Testis (tissue), 3 donors: ENCODE results near the gene DTNA. TPM values are rescaled to one million over a fixed set of nuclear protein-coding genes. Genes with fewer than 3 reads are reported as not detected.

Experiments
- DNase-seq: peaks from one replicate; pipeline ENCODE4 v3.0.0-alpha.2; 2019
- H3K27ac ChIP-seq, 2 donors: fragments of 200-600 bp; sonication (generic); one replicate each; pipeline ENCODE4 v1.5.1; 2019
- H3K27me3 ChIP-seq: fragments of 200-600 bp; sonication (generic); one replicate; pipeline ENCODE4 v1.5.1; 2019
- H3K36me3 ChIP-seq: fragments of 200-600 bp; sonication (generic); one replicate; pipeline ENCODE4 v1.5.1; 2017; ENCODE audit warnings: low read depth; ENCODE audit errors: missing control alignments
- H3K4me1 ChIP-seq: fragments of 200-600 bp; sonication (generic); one replicate; pipeline ENCODE4 v1.5.1; 2019
- H3K4me3 ChIP-seq, 2 donors: fragments of 200-600 bp; sonication (generic); one replicate each; pipeline ENCODE4 v1.5.1; 2017 to 2019
- H3K9me3 ChIP-seq: fragments of 200-600 bp; sonication (generic); one replicate; pipeline ENCODE4 v1.5.1; 2017
- CTCF ChIP-seq, 3 experiments: fragments of 450-650 bp in 2 of 3; fragments of 200-600 bp in 1 of 3; sonication (generic) in 1 of 3; IDR thresholded peaks; one replicate each; pipeline ENCODE4 v1.5.1; 2016 to 2019; ENCODE audit warnings: antibody characterized with exemption in 3 of 3, mild to moderate bottlenecking in 2 of 3, moderate library complexity in 1 of 3
- POLR2A ChIP-seq: fragments of 450-650 bp; IDR thresholded peaks from one replicate; pipeline ENCODE4 v1.6.1; 2017; ENCODE audit warnings: antibody characterized with exemption, mild to moderate bottlenecking, moderate library complexity
- WGBS, 2 donors: methylation state at CpG; one replicate each; pipeline ENCODE4 v1.1.5; 2018; 5-methylcytosine and 5-hydroxymethylcytosine counted together
- intact Hi-C: fragments of 100-400 bp; cut with DNase I; formaldehyde crosslinking; loops from one replicate; pipeline ENCODE4 v1.15.1; 2023; ENCODE audit warnings: low total_unique reads
- polyA plus RNA-seq: library from polyadenylated mRNA; stranded (reverse); fragments of 350-450 nt; fragmentation: Illumina TruSeq; extraction: RNeasy Lipid Tissue Mini Kit (QIAGEN cat#74804); gene quantifications from one replicate; pipeline ENCODE4 v1.2.3, GENCODE V29; 2014; ENCODE audit warnings: low read depth, low replicate concordance; ENCODE audit not compliant: insufficient read depth
- total RNA-seq, 2 donors: library from RNA; depleted of rRNA; stranded (reverse); fragments of >200 nt; gene quantifications; one replicate each; pipeline ENCODE4 v1.2.3, GENCODE V29; 2016

The DTNA gene
- total and polyA plus RNA-seq, 3 donors from 2014 or later: 18.9 to 96.0 (median 69.1) TPM

GRCh38 chr18:34837769-34838272, 127.7 kb downstream of the DTNA start:
- Histone ChIP-seq H3K27ac (no peak overlapping the region), H3K27me3 (no peaks in the 10 kb centered on the region), H3K36me3 (no peaks in the 10 kb centered on the region), H3K9me3 (no peaks in the 10 kb centered on the region), H3K4me1 (peaks cover 3% of the 10 kb centered on the region), H3K4me3 (no peak overlapping the region)
- 36 to 39% methylated on average over 3 of the region's 3 CpGs for WGBS, 2 donors
- TF ChIP-seq POLR2A (no peak), CTCF (IDR thresholded peaks at IDR 0.05) (no peak)
- peak; percentile 36 for DNase-seq
- intact Hi-C loops: no loop called here

GRCh38 chr18:34838669-34839068, 128.6 kb downstream of the DTNA start:
- WGBS, 2 donors: 86 to 87% methylated on average over 5 of the region's 5 CpGs
- no peak for DNase-seq
- Histone ChIP-seq H3K4me3 (no peak overlapping the region), H3K27me3 (no peaks in the 10 kb centered on the region), H3K9me3 (no peaks in the 10 kb centered on the region), H3K4me1 (peaks cover 3% of the 10 kb centered on the region), H3K36me3 (no peaks in the 10 kb centered on the region), H3K27ac (no peak overlapping the region)
- intact Hi-C loops: no loop called here
- TF ChIP-seq CTCF (IDR thresholded peaks at IDR 0.05) (no peak), POLR2A (no peak)

DNA sequence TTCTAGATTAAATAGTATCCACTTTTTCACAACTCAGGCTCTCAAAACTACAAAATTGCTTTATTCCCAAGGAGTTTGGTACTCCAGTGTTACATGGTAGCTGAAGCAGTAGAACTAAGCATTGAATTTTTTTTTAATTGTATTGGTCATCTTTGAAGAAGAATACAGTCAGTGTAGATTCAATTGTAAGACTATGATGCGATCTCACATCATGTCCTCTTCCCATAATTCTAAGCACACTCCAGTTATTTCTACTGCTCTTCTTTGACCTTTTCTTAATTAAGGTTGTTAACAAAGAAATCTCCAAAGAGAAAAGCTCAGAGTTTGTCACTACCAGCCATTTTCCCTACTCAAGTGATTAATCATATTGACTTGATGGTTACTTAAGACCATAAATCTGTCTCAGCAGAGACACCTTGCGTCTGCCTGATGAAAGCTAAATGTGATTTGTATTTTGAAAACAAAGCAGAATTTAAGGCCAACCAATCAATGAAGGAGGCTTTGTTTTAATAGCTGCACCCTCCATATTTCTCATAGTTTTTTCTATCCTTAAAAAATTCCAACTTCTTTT, 130.2 kb downstream of the DTNA start:
- Histone ChIP-seq H3K4me1 (peaks cover 3% of the 10 kb centered on the region), H3K9me3 (no peaks in the 10 kb centered on the region), H3K4me3 (no peak overlapping the region), H3K36me3 (no peaks in the 10 kb centered on the region), H3K27ac (no peak overlapping the region), H3K27me3 (no peaks in the 10 kb centered on the region)
- intact Hi-C loops: no loop called here
- no peak for DNase-seq
- TF ChIP-seq POLR2A (no peak), CTCF (IDR thresholded peaks at IDR 0.05) (no peak)
- WGBS, 2 donors: 95 to 96% methylated on average over 2 of the region's 2 CpGs

- Histone ChIP-seq H3K27ac (no peak overlapping the region), H3K9me3 (no peaks in the 10 kb centered on the region), H3K36me3 (no peaks in the 10 kb centered on the region), H3K27me3 (no peaks in the 10 kb centered on the region), H3K4me1 (peaks cover 3% of the 10 kb centered on the region), H3K4me3 (no peak overlapping the region)
- TF ChIP-seq POLR2A: no peak
- no peak for TF ChIP-seq CTCF (IDR thresholded peaks at IDR 0.05)
- intact Hi-C loops: no loop called here
- DNase-seq: no peak
Measured at GRCh38 chr18:34841891-34842290, 131.8 kb downstream of the DTNA start.

DNA sequence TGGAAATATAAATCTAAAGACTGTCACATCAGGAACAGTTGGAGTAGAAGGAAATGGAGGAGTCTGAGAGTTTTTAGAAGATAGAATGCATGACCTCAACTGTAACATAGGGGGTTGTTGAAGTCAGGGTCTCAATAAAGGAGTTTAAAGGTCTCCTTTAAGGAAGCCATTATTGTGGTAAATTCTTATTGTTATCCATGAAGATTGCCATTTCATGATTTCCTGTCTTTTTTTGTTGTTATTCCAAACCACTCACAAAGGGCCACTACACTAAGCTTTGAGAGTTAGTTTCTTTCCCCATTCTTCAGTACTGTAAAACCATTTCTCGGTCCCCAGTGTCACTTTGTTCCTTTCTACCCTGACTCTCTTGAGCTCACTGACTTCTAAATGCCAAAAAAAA, 134.0 kb downstream of the DTNA start:
- Histone ChIP-seq H3K9me3 (no peaks in the 10 kb centered on the region), H3K27ac (no peak overlapping the region), H3K4me1 (no peaks in the 10 kb centered on the region), H3K27me3 (no peaks in the 10 kb centered on the region), H3K36me3 (no peaks in the 10 kb centered on the region), H3K4me3 (no peak overlapping the region)
- intact Hi-C loops: no loop called here
- TF ChIP-seq POLR2A (no peak), CTCF (IDR thresholded peaks at IDR 0.05) (no peak)
- no peak for DNase-seq
- 85 to 94% methylated on average over 1 of the region's 1 CpG for WGBS, 2 donors
